Bronchial epithelial cell (primary cell): ENCODE measurements around the gene CKS1B. TPM values are rescaled to one million over a fixed set of nuclear protein-coding genes. Genes with fewer than 3 reads are reported as not detected.

ENCODE experiments used
- DNase-seq: peaks from one replicate; pipeline ENCODE4 v3.0.0-alpha.2; 2010; ENCODE audit warnings: low read depth
- FAIRE-seq: peaks from 2 replicates; lab custom pipeline; 2011; peaks lifted over from hg19 to GRCh38; lab: Jason Lieb, UNC
- H3K27me3 ChIP-seq: 2 replicates; pipeline ENCODE4 v1.5.1; 2011; ENCODE audit warnings: low read length; ENCODE audit not compliant: control insufficient read depth, insufficient read depth
- H3K36me3 ChIP-seq: 2 replicates; pipeline ENCODE4 v1.5.1; 2011; ENCODE audit warnings: low read length; ENCODE audit not compliant: control insufficient read depth, insufficient read depth
- H3K4me3 ChIP-seq: 2 replicates; pipeline ENCODE4 v1.5.1; 2011; ENCODE audit warnings: mild to moderate bottlenecking, low read depth, low read length, control low read depth
- CTCF ChIP-seq: IDR thresholded peaks from 2 replicates; pipeline ENCODE4 v1.5.1; 2011; ENCODE audit warnings: mild to moderate bottlenecking, moderate library complexity, low read length, control low read depth, inconsistent platforms; ENCODE audit not compliant: insufficient read depth, severe bottlenecking
- total RNA-seq: library from RNA; depleted of rRNA; stranded (reverse); fragments of >200 nt; gene quantifications from 2 replicates; pipeline ENCODE4 v1.2.1, GENCODE V29; 2014

Gene CKS1B
- total RNA-seq, 1 donor from 2014 or later = 56.3 TPM

GRCh38 chr1:154935749-154936554 lies 38.5 kb upstream of the CKS1B start:
- TF ChIP-seq CTCF = no peak
- FAIRE-seq (no peak), DNase-seq (no peak)
- H3K36me3 ChIP-seq = peaks cover 2% of the 10 kb centered on the region
- peak overlapping the region; percentile 67 for H3K4me3 ChIP-seq
- no peaks in the 10 kb centered on the region for H3K27me3 ChIP-seq

- no peaks in the 10 kb centered on the region for H3K36me3 ChIP-seq
- peak; percentile 60 for TF ChIP-seq CTCF
- H3K4me3 ChIP-seq = peak within 1 kb of the TSS; percentile 67
- FAIRE-seq = no peak
- DNase-seq = peak; percentile 84
- H3K27me3 ChIP-seq = no peaks in the 10 kb centered on the region
These were observed 37.9 kb upstream of the CKS1B start, which contains the start of gene PMVK for GRCh38 chr1:154936555-154937084. PMVK (minus strand) TSS chr1:154936719; CDS start chr1:154936685, 34 bp downstream.

DNA sequence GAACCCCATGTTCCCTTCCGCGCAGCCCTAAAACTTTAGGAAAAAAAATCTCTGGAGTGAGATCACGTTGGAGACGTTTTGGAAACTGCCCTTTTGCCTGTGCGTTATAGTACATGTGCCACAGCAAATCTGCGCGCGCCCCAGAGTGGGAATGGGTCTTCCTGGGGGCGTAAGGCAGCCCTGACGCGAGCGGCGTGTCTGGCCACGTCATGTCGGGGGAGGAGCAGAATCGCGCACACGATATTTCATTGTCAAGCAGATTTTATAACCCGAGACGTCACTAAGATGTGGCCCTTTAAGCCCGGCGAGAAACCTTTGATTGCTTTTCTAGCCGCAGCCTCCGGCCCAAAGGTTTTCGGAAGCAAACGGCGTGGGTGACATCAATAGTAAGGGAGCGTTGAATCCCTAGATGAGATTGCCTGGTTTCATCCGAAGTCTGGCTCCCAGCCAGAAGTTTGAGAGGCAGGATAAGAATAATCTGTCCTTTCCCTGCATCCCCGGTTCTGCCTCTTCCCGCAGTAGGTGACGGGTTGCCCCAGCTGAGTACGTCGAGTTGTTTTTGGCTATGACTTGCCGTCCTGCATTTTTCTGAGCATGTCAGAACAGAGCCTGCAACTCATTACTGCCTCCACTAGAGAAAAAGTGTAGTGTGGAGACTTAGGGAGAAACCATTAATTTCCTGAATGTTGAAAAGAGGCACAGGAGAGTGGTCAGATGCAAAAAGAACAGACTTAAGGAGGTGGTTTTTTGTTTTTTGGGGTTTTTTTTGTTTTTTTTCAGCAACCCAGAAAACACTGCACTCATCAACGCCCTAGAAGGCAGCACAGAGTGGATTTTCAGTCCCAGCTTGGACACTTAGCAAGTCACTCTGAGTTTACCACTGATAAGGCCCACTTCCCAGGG lies 37.1 kb upstream of the CKS1B start:
- FAIRE-seq (no peak), DNase-seq (peak; percentile 94)
- TF ChIP-seq CTCF = no peak
- H3K27me3 ChIP-seq = no peaks in the 10 kb centered on the region
- peak overlapping the region; percentile 67 for H3K4me3 ChIP-seq
- no peaks in the 10 kb centered on the region for H3K36me3 ChIP-seq

- Histone ChIP-seq H3K36me3 (no peaks in the 10 kb centered on the region), H3K27me3 (no peaks in the 10 kb centered on the region), H3K4me3 (peak overlapping the region; percentile 67)
- no peak for FAIRE-seq
- TF ChIP-seq CTCF = no peak
- peak; percentile 64 for DNase-seq
These were observed 36.5 kb upstream of the CKS1B start for GRCh38 chr1:154937988-154938386.

GRCh38 chr1:154938604-154939399 lies 35.7 kb upstream of the CKS1B start:
- Histone ChIP-seq H3K27me3 (no peaks in the 10 kb centered on the region), H3K36me3 (no peaks in the 10 kb centered on the region), H3K4me3 (no peak overlapping the region)
- TF ChIP-seq CTCF = no peak
- DNase-seq = peak; percentile 48
- no peak for FAIRE-seq
